Muscle layer of duodenum (tissue), 2 donors: ENCODE data around the gene MRPL21.

Experiments used
- H3K27ac ChIP-seq: one replicate; pipeline ENCODE4 v1.7.0; 2013; ENCODE audit warnings: mild to moderate bottlenecking, low read length
- H3K27me3 ChIP-seq: one replicate; pipeline ENCODE4 v1.7.0; 2013; ENCODE audit warnings: low read depth, mild to moderate bottlenecking, control low read depth, low read length
- H3K36me3 ChIP-seq, 2 donors: one replicate each; pipeline ENCODE4 v1.7.0; 2013; ENCODE audit warnings: low read length in 2 of 2, control low read depth in 1 of 2, mild to moderate bottlenecking in 1 of 2; ENCODE audit not compliant: insufficient read depth in 2 of 2, control insufficient read depth in 1 of 2
- H3K4me1 ChIP-seq, 2 donors: one replicate each; pipeline ENCODE4 v1.7.0; 2013; ENCODE audit warnings: low read length in 2 of 2, mild to moderate bottlenecking in 2 of 2, control low read depth in 1 of 2, moderate library complexity in 1 of 2; ENCODE audit not compliant: insufficient read depth in 2 of 2, control insufficient read depth in 1 of 2
- H3K4me3 ChIP-seq, 2 donors: one replicate each; pipeline ENCODE4 v1.7.0; 2013; ENCODE audit warnings: low read length in 2 of 2, low read depth in 1 of 2, mild to moderate bottlenecking in 1 of 2
- H3K9me3 ChIP-seq, 2 donors: one replicate each; pipeline ENCODE4 v1.7.0; 2013; ENCODE audit warnings: low read length in 2 of 2, control low read depth in 1 of 2, mild to moderate bottlenecking in 1 of 2; ENCODE audit not compliant: control insufficient read depth in 1 of 2
- donor health status: healthy.

The MRPL21 gene

DNA sequence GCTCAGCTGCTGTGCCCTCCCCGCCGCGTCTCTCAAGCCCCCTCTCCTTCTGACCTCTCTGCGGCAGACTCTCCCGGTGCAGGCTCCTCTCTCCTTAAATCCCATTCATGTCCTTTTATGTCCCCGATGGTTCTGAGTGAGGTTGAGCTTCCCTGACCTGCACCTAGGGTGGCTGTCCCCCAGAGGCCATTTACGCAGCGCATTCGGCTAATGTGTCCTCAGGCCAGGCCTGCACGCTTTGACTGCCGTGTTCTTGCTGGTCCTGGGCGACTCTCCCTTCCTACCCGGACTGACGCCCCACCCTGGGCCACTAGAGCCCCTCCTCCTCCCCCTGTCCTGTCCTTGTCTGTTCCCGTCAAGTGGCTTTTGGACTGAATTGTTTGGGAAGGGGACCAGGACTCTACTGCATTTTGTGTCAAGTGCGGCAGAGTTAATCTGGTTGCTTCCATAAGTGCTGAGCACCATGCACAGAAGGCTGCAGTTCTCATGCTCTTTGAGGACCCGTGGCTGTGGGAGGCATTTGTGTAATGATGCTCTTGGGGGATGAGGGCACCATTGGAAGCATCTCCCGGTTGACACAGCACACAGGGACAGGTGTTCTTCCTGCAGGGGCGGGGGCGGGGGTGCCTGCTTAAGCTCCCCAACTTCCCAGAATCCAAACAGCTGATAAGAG lies 37.2 kb upstream of the MRPL21 start:
- H3K27ac ChIP-seq, result no peak overlapping the region
- H3K9me3 ChIP-seq, result no peaks in the 10 kb centered on the region
- peaks cover 0 to 19% of the 10 kb centered on the region in 2 donors for H3K4me1 ChIP-seq
- no peak overlapping the region for H3K4me3 ChIP-seq
- H3K27me3 ChIP-seq, result no peaks in the 10 kb centered on the region
- H3K36me3 ChIP-seq, result peaks cover 16 to 45% of the 10 kb centered on the region in 2 donors

DNA sequence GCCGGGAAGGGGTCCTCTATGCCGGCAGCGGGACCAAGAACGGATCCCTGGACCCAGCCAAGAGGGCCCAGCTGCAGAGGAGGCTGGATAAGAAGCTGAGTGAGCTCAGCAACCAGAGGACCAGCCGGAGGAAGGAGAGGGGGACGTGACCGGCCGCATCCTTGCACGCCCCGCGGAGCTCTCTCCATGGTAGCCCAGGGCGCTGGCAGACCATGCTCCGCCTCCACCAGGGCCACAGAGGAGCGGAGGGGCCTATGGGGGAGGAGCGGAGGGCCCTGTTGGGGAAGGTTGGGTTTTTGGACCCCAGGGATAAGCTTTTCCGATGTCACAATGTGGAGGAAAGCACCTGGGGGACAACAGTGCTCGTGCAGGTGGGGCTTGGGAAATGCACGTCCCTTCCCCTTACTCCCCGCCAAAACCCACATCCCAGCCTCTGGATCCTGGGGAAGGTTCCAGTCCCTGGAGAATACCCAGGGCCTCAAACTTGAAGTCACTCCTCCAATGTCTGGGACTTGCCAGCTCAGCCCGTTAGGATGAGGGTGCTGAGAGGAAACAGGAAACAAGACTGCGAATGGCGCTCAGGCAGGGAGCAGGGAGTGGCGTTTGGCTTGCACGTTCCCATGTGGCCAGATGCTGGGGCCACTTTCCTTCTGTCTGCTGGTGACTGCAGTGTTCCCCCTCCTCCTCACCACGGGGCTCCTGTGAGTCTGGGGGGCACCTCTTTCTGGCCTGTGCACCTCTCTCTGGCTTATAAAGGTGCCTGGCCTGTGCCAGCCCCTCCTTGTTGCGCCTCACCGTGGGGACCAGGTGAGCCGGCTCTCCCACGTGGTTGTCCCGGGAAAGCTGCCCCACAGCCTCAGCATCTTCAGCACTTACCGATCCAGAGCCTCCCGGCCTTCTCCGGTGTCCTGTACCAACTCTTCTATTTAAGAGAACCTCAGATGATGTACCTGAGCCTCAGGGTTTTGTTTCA lies 36.2 kb upstream of the MRPL21 start:
- Histone ChIP-seq H3K4me3 (no peak overlapping the region), H3K27ac (no peak overlapping the region), H3K36me3 (peaks cover 21 to 53% of the 10 kb centered on the region in 2 donors), H3K4me1 (peaks cover 0 to 14% of the 10 kb centered on the region in 2 donors), H3K27me3 (no peaks in the 10 kb centered on the region), H3K9me3 (no peaks in the 10 kb centered on the region)

DNA sequence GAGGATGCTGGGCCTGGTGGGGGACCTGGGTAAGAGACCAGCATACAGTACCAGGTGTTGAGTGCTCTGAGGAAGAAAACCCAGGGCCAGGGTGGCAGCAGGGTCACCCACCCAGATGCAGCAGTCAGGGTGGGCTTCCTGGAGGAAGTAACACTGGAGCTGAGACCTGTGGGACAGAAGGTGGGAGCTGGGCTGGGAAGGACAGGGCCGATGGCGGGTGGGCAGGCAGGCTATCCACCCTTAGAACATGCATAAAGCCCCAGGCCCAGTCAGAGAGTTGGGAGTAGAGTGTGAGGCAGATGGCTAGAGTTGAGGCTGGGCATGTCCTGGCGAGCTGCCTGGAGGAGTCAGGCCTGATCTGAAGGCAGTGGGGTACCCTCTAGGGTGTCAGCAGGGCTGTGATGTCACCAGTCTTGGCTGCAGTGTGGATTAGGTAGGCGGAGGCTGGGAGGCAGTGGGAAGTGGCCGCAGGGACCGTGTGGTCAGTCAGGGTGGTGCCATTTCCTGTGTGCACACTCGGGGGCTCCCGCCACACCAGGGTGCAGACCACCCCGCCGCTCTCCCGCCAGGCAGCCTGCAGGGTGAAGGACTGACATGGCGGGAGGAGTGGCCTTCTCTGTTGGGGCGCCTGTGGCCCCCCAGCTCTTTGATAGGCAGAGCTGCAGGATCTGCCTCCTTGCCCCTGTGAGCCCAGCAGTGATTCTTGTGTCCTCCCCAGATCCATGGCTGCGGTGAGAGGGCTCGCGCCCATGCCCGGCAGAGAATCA lies 35.4 kb upstream of the MRPL21 start:
- H3K4me3 ChIP-seq, result no peak overlapping the region
- no peaks in the 10 kb centered on the region for H3K9me3 ChIP-seq
- no peak overlapping the region for H3K27ac ChIP-seq
- H3K27me3 ChIP-seq, result no peaks in the 10 kb centered on the region
- peaks cover 0 to 14% of the 10 kb centered on the region in 2 donors for H3K4me1 ChIP-seq
- peaks cover 29 to 61% of the 10 kb centered on the region in 2 donors for H3K36me3 ChIP-seq

DNA sequence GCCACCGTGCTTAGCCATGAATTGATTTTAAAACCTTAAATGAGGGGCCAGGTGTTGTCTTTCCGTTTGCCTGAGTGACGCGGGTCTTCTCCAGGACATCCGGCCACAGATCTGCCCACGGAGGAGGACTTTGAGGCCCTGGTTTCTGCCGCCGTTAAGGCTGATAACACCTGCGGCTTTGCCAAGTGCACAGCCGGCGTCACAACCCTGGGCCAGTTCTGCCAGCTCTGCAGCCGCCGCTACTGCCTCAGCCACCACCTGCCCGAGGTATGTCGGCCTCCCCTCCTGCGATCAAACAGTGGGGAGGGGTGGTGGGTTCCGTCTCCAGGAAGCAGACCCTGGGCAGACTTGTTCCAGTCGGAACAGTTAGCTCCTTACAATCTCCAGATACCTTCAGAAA lies 34.5 kb upstream of the MRPL21 start:
- Histone ChIP-seq H3K4me3 (no peak overlapping the region), H3K27ac (no peak overlapping the region), H3K4me1 (peaks cover 0 to 5% of the 10 kb centered on the region in 2 donors), H3K36me3 (peaks cover 30 to 65% of the 10 kb centered on the region in 2 donors), H3K27me3 (no peaks in the 10 kb centered on the region), H3K9me3 (no peaks in the 10 kb centered on the region)

DNA sequence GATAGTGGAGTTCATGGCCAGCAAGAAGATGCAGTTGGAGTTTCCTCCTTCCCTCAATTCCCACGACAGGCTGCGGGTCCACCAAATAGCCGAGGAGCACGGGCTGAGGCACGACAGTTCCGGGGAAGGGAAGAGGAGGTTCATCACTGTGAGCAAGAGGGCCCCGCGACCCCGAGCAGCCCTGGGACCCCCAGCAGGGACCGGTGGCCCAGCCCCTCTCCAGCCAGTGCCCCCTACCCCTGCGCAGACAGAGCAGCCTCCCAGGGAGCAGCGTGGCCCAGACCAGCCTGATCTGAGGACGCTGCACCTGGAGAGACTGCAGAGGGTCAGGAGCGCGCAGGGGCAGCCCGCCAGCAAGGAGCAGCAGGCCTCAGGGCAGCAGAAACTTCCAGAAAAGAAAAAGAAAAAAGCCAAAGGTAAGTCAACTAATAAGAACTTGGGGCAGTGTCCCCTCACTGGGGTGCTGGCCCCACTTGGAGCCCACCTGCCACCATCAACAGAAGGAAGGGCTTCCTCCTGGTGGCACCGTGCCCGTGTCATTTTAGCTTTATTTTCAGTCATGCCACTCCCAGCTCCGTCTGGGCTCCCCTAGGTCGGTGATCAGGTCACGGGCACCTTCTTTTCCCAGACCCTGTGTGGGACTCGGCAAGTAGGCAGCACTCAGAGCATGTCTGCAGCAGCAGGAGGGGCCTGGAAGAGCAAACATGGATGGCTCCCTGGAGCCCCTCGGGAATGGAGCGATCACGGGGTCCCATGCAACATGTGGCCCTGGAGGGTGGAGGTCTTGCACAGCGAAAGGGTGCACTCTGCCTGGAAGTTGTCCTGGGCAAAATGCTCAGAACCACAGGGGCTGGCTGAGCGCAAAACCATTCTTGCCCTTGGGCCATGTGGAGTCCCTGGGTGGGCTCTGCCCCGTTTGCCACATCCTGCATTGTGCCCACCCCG lies 33.3 kb upstream of the MRPL21 start:
- Histone ChIP-seq H3K36me3 (peaks cover 30 to 71% of the 10 kb centered on the region in 2 donors), H3K27ac (no peak overlapping the region), H3K4me3 (no peak overlapping the region), H3K4me1 (no peaks in the 10 kb centered on the region), H3K9me3 (no peaks in the 10 kb centered on the region), H3K27me3 (no peaks in the 10 kb centered on the region)

DNA sequence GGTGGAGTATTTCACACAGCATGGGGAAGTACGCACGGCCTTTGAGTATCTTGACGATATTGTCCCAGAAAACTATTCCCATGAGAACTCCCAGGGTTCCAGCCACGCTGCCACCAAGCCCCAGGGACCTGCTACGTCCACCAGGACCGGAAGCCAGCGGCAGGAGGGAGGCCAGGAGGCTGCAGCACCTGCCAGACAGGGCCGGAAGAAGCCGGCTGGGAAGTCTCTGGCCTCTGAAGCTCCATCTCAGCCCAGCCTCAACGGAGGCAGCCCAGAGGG lies 32.7 kb upstream of the MRPL21 start:
- Histone ChIP-seq H3K4me3 (no peak overlapping the region), H3K9me3 (no peaks in the 10 kb centered on the region), H3K27ac (no peak overlapping the region), H3K4me1 (no peaks in the 10 kb centered on the region), H3K36me3 (peaks cover 30 to 75% of the 10 kb centered on the region in 2 donors), H3K27me3 (no peaks in the 10 kb centered on the region)

DNA sequence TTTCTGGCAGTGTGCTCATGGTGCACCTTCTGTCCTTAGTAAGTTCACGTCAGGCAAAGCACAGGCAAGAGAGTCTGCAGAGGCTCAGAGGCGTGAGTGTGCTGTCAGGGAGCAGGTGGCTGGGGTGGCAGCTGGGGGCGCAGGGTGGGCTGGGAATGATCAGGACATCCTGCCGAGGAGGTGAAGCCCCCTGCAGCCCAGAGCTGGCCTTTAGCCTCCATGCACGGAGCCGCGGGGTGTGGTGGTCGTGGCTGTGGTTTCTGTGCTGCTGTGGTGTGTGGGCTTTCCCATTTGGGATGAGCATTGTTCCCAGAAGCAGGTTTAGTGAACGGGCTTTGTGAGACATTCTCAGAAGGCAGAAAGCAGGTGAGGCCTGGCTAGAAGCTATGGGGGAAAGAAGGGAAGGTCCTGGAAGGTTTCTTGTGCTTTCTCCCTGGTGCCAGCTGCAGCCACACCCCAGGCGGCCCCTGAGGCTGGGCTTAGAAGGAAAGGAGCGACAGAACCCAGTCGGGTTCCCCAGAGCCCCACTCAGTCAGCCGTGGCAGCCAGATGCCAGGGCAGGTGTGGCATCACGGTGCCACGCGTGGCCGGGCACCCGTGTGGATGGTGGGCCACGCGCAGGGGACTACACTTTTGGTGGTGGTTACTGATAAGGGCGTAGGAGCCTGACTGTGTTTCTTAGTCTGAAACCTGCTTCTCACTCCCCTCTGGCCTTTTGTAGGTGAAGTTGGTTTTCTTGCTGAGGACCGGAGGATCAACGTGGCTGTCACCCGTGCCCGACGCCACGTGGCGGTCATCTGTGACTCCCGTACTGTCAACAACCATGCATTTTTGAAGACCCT lies 32.1 kb upstream of the MRPL21 start:
- Histone ChIP-seq H3K27me3 (no peaks in the 10 kb centered on the region), H3K4me1 (no peaks in the 10 kb centered on the region), H3K27ac (no peak overlapping the region), H3K4me3 (no peak overlapping the region), H3K36me3 (peaks cover 30 to 81% of the 10 kb centered on the region in 2 donors), H3K9me3 (no peaks in the 10 kb centered on the region)

DNA sequence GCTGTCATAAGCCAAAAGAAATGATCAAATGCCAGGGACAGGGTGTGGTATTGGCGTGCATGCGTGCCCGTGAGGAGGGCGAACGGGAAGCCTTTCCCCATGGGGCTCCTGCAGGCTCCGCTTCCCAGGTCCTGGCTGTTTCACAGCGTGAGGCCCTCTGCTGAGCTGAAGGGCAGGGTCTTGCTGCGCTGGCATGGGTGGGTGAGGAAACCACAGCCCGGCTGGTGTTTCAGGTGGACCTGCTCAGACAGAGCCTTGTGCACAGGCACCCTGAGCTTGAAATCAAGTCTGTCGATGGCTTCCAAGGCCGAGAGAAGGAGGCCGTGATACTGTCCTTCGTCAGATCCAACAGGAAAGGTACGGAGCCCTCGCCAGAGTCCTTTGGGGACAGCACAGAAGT lies 31.4 kb upstream of the MRPL21 start:
- no peaks in the 10 kb centered on the region for H3K4me1 ChIP-seq
- no peak overlapping the region for H3K4me3 ChIP-seq
- no peaks in the 10 kb centered on the region for H3K27me3 ChIP-seq
- peaks cover 36 to 85% of the 10 kb centered on the region in 2 donors for H3K36me3 ChIP-seq
- no peak overlapping the region for H3K27ac ChIP-seq
- no peaks in the 10 kb centered on the region for H3K9me3 ChIP-seq

DNA sequence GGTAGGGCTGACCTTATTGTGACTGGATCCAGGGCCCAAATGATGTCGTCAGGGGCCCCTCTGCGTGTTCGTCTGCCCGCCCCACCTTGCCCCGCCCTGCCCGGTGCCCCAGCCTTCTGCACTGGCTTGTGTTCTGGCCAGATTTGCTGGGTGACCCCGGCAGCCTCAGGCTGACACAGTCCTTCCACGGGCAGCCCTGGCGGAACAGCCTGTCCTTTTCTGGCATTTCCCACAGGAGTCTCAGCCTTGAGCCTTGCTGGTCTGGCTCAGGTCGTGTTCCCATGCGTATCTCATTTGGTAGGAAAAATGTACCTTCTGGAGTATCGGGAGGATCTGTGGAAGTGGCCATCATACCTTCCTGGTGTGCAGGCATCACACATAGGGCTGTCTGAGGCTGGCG lies 31.0 kb upstream of the MRPL21 start:
- Histone ChIP-seq H3K4me3 (no peak overlapping the region), H3K27ac (no peak overlapping the region), H3K27me3 (no peaks in the 10 kb centered on the region), H3K36me3 (peaks cover 39 to 85% of the 10 kb centered on the region in 2 donors), H3K4me1 (no peaks in the 10 kb centered on the region), H3K9me3 (no peaks in the 10 kb centered on the region)

DNA sequence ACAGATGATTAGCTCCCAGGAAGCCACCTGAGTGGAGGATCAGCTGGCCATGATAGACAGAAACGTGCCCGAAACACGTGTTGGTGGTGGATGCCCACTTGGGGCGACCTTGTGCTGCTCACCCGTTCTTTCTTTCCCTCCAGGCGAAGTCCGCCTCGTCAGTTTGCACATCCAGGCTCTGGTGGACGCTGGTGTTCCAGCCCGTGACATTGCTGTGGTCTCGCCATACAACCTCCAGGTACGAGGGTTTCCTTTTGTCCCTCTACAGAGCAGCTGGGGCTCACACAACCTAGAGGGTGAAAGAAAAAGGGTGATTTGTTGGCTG lies 30.7 kb upstream of the MRPL21 start:
- H3K4me3 ChIP-seq, result no peak overlapping the region
- H3K27ac ChIP-seq, result no peak overlapping the region
- H3K27me3 ChIP-seq, result no peaks in the 10 kb centered on the region
- no peaks in the 10 kb centered on the region for H3K9me3 ChIP-seq
- H3K4me1 ChIP-seq, result no peaks in the 10 kb centered on the region
- H3K36me3 ChIP-seq, result peaks cover 39 to 85% of the 10 kb centered on the region in 2 donors
